GM12872 (cell line): ENCODE measurements around the gene RFLNA.

Experiments
- TF ChIP-seq, protein P1 (sequence below): IDR thresholded peaks from 3 replicates; pipeline ENCODE4 v1.5.1; 2011; ENCODE audit warnings: low read depth, mild to moderate bottlenecking, low read length, moderate library complexity; ENCODE audit not compliant: insufficient read depth

RFLNA gene

GRCh38 chr12:124305776-124306685 is 11.1 kb downstream of the RFLNA start:
- TF ChIP-seq, protein P1, sequence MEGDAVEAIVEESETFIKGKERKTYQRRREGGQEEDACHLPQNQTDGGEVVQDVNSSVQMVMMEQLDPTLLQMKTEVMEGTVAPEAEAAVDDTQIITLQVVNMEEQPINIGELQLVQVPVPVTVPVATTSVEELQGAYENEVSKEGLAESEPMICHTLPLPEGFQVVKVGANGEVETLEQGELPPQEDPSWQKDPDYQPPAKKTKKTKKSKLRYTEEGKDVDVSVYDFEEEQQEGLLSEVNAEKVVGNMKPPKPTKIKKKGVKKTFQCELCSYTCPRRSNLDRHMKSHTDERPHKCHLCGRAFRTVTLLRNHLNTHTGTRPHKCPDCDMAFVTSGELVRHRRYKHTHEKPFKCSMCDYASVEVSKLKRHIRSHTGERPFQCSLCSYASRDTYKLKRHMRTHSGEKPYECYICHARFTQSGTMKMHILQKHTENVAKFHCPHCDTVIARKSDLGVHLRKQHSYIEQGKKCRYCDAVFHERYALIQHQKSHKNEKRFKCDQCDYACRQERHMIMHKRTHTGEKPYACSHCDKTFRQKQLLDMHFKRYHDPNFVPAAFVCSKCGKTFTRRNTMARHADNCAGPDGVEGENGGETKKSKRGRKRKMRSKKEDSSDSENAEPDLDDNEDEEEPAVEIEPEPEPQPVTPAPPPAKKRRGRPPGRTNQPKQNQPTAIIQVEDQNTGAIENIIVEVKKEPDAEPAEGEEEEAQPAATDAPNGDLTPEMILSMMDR: no peak

- TF ChIP-seq, protein P1: no peak
These were observed 12.0 kb downstream of the RFLNA start for GRCh38 chr12:124306686-124307555.

GRCh38 chr12:124307556-124307825 is 12.6 kb downstream of the RFLNA start:
- TF ChIP-seq, protein P1: no peak

GRCh38 chr12:124308741-124309140 is 13.8 kb downstream of the RFLNA start:
- TF ChIP-seq, protein P1: no peak

- TF ChIP-seq, protein P1: no peak
These were observed 14.3 kb downstream of the RFLNA start for GRCh38 chr12:124309231-124309630.

DNA sequence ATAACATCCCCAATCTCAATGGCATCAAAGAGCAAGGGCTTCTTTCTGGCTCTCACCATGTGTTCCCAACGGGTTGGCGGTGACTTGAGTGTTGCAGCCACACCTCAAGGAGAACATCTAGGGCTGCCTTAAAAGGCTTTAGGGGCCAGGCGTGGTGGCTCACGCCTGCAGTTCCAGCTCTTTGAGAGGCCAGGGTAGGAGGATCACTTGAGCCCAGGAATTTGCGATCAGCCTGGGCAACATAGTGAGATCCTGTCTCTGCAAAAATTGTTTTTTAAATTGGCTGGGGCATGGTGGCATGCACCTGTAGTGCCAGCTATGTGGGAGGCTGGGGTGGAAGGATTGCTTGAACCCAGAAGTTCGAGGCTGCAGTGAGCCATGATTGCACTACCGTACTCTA is 14.9 kb downstream of the RFLNA start:
- TF ChIP-seq, protein P1: no peak

GRCh38 chr12:124310178-124310577 is 15.3 kb downstream of the RFLNA start:
- TF ChIP-seq, protein P1: no peak
